Activated T-helper 1 cell treated with anti-CD3 and anti-CD28 coated beads, Interleukin-2, amount 50 U/mL, for 16 hours (primary cell): ENCODE data around the gene METTL5.

ENCODE experiments used
- DNase-seq, 2 donors: peaks; one replicate each; pipeline ENCODE4 v3.0.0-alpha.2; 2020; ENCODE audit warnings: low read depth in 1 of 2, low spot score in 1 of 2

Gene METTL5

GRCh38 chr2:169782513-169782912 lies 42.2 kb downstream of the METTL5 start:
- no peak for DNase-seq

DNA sequence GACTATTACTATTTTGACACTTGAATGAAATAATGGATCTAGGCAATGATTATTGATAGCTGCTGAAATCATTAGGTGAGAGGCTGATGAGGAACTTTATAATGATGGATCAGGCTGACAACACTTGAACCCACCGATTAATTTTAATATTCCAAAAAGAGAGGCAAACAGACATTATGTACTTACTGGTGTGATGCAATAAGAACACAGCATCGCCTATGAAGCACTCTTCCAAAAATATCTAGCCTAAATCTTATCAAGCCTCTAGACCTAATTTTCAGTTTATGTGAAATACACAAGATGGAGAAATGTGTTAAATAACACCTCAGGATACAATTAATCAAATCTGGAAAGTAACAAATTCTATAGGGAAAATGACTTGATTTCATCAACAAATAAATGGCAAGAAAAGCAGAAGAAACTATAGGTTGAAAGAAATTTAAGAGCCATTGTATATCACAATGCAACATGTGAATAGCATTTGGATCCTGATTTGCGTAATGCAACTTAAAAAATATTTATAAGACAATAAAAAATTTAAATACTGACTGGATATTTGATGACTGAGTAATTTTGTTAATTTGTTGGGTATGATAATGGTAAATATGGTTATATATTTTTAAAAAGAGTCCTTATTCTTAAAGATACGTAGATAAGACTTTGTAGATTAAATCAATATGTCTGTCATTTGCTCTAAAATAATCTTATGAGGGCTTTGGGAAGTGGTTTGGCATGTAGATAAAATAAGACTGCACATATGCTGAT lies 43.3 kb downstream of the METTL5 start:
- no peak for DNase-seq

DNA sequence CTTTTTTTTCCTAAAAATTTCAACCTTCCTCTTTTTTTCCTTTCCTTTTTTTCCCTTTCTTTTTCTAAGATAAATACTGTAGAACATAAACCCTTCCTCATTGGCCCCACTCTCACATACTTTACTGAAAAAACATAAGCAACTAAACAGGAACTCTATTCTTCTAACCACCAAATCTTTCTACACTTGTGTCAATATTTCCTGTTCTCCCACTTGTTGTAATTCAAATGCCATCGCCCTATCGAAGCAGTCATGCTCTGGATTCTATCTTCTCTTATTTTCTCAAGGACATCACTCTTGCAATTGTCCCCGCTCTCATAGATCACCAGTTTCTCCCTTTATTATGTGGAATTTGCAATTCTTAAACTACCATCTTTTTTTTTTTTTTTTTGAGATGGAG lies 46.3 kb downstream of the METTL5 start:
- DNase-seq, result no peak

DNA sequence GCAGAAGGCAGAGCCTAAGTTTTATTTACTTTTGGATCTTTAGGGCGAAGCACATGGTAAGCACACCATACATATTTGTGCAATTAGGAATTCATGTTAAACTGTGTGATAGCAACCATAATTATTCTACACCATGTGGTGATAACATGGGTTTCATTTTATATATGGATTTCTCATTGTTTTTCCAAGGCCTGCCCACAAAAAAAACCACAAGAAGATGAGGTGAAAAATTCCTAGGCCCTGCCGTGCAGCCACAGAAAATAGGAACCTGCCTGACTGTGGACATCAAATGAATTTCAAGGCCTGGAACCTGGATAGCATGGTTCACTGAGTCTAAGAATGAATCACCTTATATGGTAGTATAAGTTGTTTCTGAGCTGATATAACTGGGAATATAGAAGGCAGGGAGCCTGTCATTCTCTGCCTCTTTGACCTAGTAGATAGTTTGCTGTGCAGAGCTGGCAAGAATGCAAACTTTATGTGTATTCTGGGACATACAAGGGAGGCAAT lies 48.4 kb downstream of the METTL5 start:
- DNase-seq, result no peak

DNA sequence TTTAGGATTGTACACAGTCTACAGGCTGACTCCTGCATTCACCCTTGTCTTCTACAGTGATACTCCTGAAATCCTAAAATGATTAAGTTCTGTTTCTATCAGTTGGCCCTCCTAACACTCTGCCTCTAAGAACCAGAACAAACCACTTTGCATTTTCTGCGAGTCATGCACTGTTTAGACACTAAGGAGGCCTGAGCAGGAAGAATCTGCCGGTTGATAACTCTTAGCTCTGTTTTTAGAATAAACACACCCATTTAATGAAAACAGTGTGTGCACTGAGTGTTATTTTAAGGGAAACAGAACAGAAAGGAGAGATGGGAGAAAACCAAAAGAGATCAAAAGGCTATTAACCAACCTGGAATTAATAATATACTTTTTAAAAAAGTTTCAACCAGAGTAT lies 48.9 kb downstream of the METTL5 start:
- DNase-seq, result no peak

DNA sequence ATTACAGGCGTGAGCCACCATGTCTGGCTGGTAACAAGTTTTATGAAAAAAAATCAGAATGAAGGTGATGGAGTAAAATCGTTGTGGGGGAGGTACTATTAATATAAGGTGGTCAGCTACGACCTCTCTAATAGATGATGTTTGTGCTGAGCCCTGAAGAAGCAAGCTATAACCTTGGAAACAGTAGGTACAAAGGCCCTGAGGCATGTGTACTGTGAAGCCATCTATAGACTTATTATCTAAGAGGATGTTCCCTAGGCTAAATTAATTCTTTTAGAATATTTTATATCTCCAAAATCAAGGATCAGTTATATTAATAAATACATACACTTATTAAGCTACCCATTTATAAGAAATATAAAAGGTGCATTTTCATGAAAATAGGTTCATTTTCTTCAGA lies 49.4 kb downstream of the METTL5 start:
- no peak for DNase-seq

DNA sequence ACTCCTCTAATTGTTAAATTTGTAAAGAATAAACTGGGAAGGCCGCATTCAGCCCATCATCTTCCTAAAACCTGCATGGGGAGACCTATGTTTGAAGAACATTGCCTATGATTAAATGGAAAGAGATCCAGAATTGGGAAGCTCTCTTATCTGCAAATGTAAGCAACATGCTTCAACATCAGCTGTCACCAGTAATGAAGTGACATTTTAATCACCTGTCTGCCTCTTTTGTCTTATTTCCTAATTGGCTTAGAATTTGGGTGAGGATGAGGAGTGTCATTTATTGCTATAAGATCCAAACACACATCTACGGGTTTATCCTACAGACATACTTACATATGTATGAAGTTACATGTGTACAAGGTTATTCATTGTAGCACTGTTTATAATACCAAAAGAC lies 52.1 kb downstream of the METTL5 start:
- no peak for DNase-seq

GRCh38 chr2:169771612-169772011 lies 53.1 kb downstream of the METTL5 start:
- no peak for DNase-seq

DNA sequence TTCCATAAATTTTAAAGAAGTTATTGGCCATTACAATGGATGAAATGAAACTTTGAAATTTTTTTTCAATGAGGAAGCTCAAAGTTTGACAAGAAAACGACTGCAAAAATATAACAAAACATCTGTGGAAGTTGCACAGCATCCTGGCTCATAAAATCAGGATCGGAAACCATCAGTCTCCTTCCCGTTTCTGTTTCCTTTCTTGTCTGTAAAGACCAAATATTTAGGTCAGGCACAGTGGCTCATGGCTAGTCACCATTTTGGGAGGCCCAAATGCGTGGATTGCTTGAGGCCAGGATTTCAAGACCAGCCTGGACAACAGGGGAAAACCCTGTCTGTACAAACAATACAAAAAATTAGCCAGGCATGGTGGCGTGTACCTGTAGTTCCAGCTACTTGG lies 53.7 kb downstream of the METTL5 start:
- DNase-seq, result no peak

DNA sequence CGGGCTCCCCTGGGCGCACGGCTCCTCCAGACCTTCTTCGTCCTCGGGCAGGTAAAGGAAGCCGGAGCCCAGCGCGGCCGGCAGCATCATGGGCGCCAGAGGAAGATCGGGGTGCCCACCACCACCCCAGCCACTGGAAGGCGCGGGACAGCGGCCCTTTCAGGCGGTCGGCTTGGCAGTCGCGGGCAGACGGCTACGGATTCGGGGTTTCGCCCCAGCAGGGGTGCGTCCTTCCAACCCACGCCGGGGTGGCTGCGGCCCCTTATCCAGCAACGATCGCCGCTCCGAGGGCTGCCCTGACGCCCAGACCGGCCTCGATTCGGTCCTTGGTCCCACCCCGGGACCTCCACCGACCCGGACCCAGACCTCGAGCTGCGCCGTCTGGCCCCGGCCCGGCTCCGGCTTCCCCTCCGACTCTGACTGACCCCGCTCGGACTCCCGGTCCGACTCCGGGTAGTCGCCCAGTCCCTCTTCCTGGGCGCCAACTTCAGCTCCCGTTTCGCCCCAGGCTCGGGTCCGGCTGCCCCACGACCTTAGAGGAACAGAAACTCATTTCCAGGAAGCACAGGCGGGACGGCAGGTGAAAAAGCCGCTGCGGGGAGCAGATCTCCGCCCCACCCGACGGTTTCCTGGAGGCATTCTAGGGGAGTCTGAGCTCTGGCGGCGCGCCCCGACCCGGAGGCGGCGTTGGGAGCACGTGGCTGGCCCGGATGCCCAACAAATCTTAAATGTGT lies 56.3 kb downstream of the METTL5 start:
- DNase-seq, result peak in 1 of 2 donors; percentile 3

DNA sequence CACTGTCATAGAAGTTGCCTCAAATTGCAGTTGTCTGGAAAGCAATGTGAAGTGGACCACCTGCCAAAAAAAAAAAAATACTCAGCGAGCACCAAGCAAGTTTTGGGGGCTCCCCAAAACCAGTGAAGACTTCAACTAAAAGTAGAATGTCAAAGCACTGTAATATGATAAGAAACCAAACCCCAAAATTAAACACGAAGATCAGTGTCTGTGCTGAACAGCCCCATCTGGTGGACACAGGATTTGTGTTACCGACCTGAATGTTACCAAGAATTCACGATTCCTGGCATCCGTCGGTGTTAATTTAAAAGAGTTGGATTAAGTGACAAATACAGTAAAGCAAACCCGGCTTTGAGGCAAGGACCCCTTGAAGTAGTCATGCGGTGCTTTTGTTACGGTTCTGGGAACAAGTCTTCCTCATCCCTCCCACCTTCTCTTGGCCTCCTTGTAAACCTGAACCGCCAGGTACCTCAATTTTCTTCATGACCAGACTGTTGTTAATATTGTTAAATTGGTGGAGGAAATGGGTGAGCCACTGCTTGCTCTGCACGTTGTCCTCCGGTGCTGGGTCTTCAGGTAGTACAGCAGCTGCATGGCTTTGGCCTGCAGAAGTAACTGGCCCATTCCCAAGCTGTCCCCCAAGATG lies 57.3 kb downstream of the METTL5 start:
- peak; percentile 11 to 24 for DNase-seq

- DNase-seq, result no peak
Observed at GRCh38 chr2:169765523-169765922, 59.2 kb downstream of the METTL5 start.

DNA sequence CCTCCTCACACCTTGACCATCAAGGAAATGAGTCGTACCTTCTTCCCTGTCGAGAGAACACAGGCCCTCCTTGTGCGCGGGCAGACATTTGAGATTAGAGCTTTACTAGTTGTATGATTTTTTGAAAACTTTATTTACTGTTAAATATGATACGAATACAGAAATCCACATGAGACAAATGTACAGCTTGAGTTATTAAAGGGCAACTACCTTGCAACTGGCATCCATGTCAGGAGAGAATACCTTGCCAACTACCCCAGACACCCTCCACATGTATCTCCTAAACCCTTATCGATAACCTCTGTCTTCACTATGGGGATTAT lies 62.8 kb downstream of the METTL5 start:
- DNase-seq, result no peak
